Neural cell (in vitro differentiated cells): ENCODE results near the gene TRAF2. TPM values are rescaled to one million over a fixed set of nuclear protein-coding genes. Genes with fewer than 3 reads are reported as not detected.

Source experiments
- H2AFZ ChIP-seq: fragments of 200-600, 300-800 bp; sonication (generic), shearing (Covaris generic); 2 replicates; pipeline ENCODE4 v1.6.0; 2014; ENCODE audit warnings: low read depth, mild to moderate bottlenecking, antibody characterized with exemption, low read length, moderate library complexity
- H3F3A ChIP-seq: fragments of 200-600 bp; shearing (Covaris generic); 2 replicates; pipeline ENCODE4 v1.6.1; 2016; ENCODE audit warnings: mild to moderate bottlenecking, moderate library complexity, mixed read lengths, antibody characterized with exemption, low read length; ENCODE audit not compliant: insufficient read depth, poor library complexity, severe bottlenecking
- H3K27ac ChIP-seq: fragments of 200-600, 300-800 bp; sonication (generic), shearing (Covaris generic); 2 replicates; pipeline ENCODE4 v1.5.1; 2014; ENCODE audit warnings: mild to moderate bottlenecking, low read length, moderate library complexity
- H3K27me3 ChIP-seq: fragments of 300-800, 200-600 bp; sonication (generic), shearing (Covaris generic); 2 replicates; pipeline ENCODE4 v1.6.0; 2014; ENCODE audit warnings: mild to moderate bottlenecking, low read depth, low read length, moderate library complexity; ENCODE audit not compliant: insufficient read depth
- H3K36me3 ChIP-seq: fragments of 300-800, 200-600 bp; sonication (generic), shearing (Covaris generic); 2 replicates; pipeline ENCODE4 v1.5.1; 2014; ENCODE audit warnings: mild to moderate bottlenecking, antibody characterized with exemption, low read length, moderate library complexity; ENCODE audit not compliant: insufficient read depth
- H3K4me2 ChIP-seq: fragments of 300-800, 200-600 bp; sonication (generic), shearing (Covaris generic); 2 replicates; pipeline ENCODE4 v1.6.0; 2014; ENCODE audit warnings: mild to moderate bottlenecking, low read length
- H3K4me3 ChIP-seq: fragments of 300-800, 200-600 bp; sonication (generic), shearing (Covaris generic); 2 replicates; pipeline ENCODE4 v1.5.1; 2014; ENCODE audit warnings: mild to moderate bottlenecking, low read length, moderate library complexity
- H3K79me2 ChIP-seq: fragments of 200-600 bp; shearing (Covaris generic); replicated peaks from 2 replicates; pipeline ENCODE4 v1.6.0; 2014; ENCODE audit warnings: mild to moderate bottlenecking, low read length, moderate library complexity; ENCODE audit not compliant: insufficient read depth
- H3K9ac ChIP-seq: fragments of 300-800, 200-600 bp; sonication (generic), shearing (Covaris generic); 2 replicates; pipeline ENCODE4 v1.6.1; 2016; ENCODE audit warnings: mild to moderate bottlenecking, low read length, mixed read lengths
- H3K9me2 ChIP-seq: fragments of 200-600 bp; shearing (Covaris generic); 2 replicates; pipeline ENCODE4 v1.6.1; 2016; ENCODE audit warnings: mild to moderate bottlenecking, low read length, mixed read lengths; ENCODE audit not compliant: insufficient read depth
- H3K9me3 ChIP-seq: fragments of 200-600, 300-800 bp; sonication (generic), shearing (Covaris generic); 2 replicates; pipeline ENCODE4 v1.6.1; 2016; ENCODE audit warnings: mild to moderate bottlenecking, mixed run types, low read length, moderate library complexity, mixed read lengths
- H4K20me1 ChIP-seq: fragments of 200-600 bp; shearing (Covaris generic); 2 replicates; pipeline ENCODE4 v1.6.1; 2016; ENCODE audit warnings: mild to moderate bottlenecking, mixed run types; ENCODE audit not compliant: insufficient read depth
- CTCF ChIP-seq: fragments of 450-650 bp; IDR thresholded peaks from 2 replicates; pipeline ENCODE4 v1.5.1; 2014; ENCODE audit warnings: antibody characterized with exemption, mild to moderate bottlenecking, moderate library complexity; ENCODE audit not compliant: poor library complexity, severe bottlenecking
- EP300 ChIP-seq: fragments of 450-650 bp; conservative IDR thresholded peaks from 2 replicates; pipeline ENCODE4 v1.6.1; 2014; ENCODE audit warnings: antibody characterized with exemption, mild to moderate bottlenecking, moderate library complexity; ENCODE audit not compliant: poor library complexity, severe bottlenecking
- EZH2 ChIP-seq: fragments of 200-600, 300-800 bp; shearing (Covaris generic), sonication (generic); IDR thresholded peaks from 2 replicates; pipeline ENCODE4 v1.6.1; 2014; ENCODE audit warnings: antibody characterized with exemption, low read length, borderline replicate concordance, mild to moderate bottlenecking; ENCODE audit not compliant: insufficient read depth, poor library complexity, severe bottlenecking
- MXI1 ChIP-seq: fragments of 450-650 bp; conservative IDR thresholded peaks from 2 replicates; pipeline ENCODE4 v1.6.1; 2014; ENCODE audit warnings: antibody characterized with exemption, mild to moderate bottlenecking; ENCODE audit not compliant: poor library complexity, severe bottlenecking
- POLR2AphosphoS5 ChIP-seq: IDR thresholded peaks from 2 replicates; pipeline ENCODE4 v1.6.1; 2012
- RAD21 ChIP-seq: fragments of 450-650 bp; conservative IDR thresholded peaks from 2 replicates; pipeline ENCODE4 v1.6.1; 2014; ENCODE audit warnings: antibody characterized with exemption, mild to moderate bottlenecking, moderate library complexity
- REST ChIP-seq: IDR thresholded peaks from 2 replicates; pipeline ENCODE4 v1.6.1; 2012; ENCODE audit warnings: borderline replicate concordance
- SMC3 ChIP-seq: fragments of 450-650 bp; conservative IDR thresholded peaks from 2 replicates; pipeline ENCODE4 v1.6.1; 2014; ENCODE audit warnings: antibody characterized with exemption, mild to moderate bottlenecking, moderate library complexity; ENCODE audit not compliant: poor library complexity
- TAF1 ChIP-seq: IDR thresholded peaks from 2 replicates; pipeline ENCODE4 v1.6.1; 2012; ENCODE audit warnings: low read depth
- polyA plus RNA-seq: library from polyadenylated mRNA; depleted of rRNA; stranded (reverse); fragments of >200 nt; gene quantifications from 2 replicates; pipeline ENCODE4 v1.2.3, GENCODE V29; 2014

The TRAF2 gene
- polyA plus RNA-seq, 1 donor from 2014 or later = 14.6 TPM

GRCh38 chr9:136972335-136972734 lies 86.0 kb downstream of the TRAF2 start:
- no peak overlapping the region for H3K4me3 ChIP-seq
- H3K27ac ChIP-seq = no peak overlapping the region
- no peaks in the 10 kb centered on the region for H3K79me2 ChIP-seq
- H3K4me2 ChIP-seq = no peak overlapping the region
- no peak overlapping the region for H2AFZ ChIP-seq
- peaks cover 2% of the 10 kb centered on the region for H3K27me3 ChIP-seq
- H4K20me1 ChIP-seq = no peaks in the 10 kb centered on the region
- H3F3A ChIP-seq = no peaks in the 10 kb centered on the region
- no peak overlapping the region for H3K9ac ChIP-seq
- no peaks in the 10 kb centered on the region for H3K36me3 ChIP-seq
- no peaks in the 10 kb centered on the region for H3K9me2 ChIP-seq
- TF ChIP-seq REST (no peak), POLR2AphosphoS5 (no peak), MXI1 (no peak), EP300 (no peak), EZH2 (no peak), RAD21 (no peak), SMC3 (no peak), TAF1 (no peak), CTCF (no peak)
- no peaks in the 10 kb centered on the region for H3K9me3 ChIP-seq

DNA sequence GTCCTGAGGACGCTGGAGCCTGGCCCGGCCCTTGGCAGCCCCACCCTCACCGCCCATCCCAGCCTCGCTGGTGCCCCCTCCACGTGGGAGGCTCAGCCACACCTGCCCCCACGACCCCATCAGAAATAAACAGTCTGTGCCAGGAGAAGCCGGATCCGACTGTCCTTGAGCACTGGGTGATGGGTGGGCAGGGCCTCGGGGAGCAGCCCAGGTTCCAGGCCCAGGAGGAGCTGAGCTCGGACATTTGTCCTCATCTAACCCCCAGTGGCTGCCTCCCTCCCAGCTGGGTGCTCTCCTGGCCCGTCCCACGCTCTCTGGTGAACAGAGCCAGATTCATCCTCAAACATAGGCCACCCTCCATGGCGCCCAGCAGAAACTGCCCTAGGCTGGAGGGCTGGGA lies 86.4 kb downstream of the TRAF2 start:
- H3K36me3 ChIP-seq = no peaks in the 10 kb centered on the region
- H3K27ac ChIP-seq = no peak overlapping the region
- no peaks in the 10 kb centered on the region for H3F3A ChIP-seq
- no peaks in the 10 kb centered on the region for H3K9me2 ChIP-seq
- H3K27me3 ChIP-seq = peaks cover 6% of the 10 kb centered on the region
- no peak overlapping the region for H3K4me3 ChIP-seq
- no peak for TF ChIP-seq SMC3
- TF ChIP-seq EZH2 = no peak
- no peak for TF ChIP-seq CTCF
- TF ChIP-seq EP300 = no peak
- no peak for TF ChIP-seq TAF1
- no peak for TF ChIP-seq MXI1
- no peak for TF ChIP-seq RAD21
- TF ChIP-seq POLR2AphosphoS5 = no peak
- H3K4me2 ChIP-seq = no peak overlapping the region
- no peak overlapping the region for H3K9ac ChIP-seq
- H2AFZ ChIP-seq = no peak overlapping the region
- no peaks in the 10 kb centered on the region for H3K9me3 ChIP-seq
- H3K79me2 ChIP-seq = no peaks in the 10 kb centered on the region
- no peaks in the 10 kb centered on the region for H4K20me1 ChIP-seq
